GM19099 (cell line): ENCODE measurements around the gene TNFRSF12A.

Experiments
- POLR2A ChIP-seq: IDR thresholded peaks from 3 replicates; pipeline ENCODE4 v1.6.1; 2011; ENCODE audit warnings: low read depth; ENCODE audit not compliant: insufficient read length; ENCODE audit errors: extremely low read depth

Gene TNFRSF12A

DNA sequence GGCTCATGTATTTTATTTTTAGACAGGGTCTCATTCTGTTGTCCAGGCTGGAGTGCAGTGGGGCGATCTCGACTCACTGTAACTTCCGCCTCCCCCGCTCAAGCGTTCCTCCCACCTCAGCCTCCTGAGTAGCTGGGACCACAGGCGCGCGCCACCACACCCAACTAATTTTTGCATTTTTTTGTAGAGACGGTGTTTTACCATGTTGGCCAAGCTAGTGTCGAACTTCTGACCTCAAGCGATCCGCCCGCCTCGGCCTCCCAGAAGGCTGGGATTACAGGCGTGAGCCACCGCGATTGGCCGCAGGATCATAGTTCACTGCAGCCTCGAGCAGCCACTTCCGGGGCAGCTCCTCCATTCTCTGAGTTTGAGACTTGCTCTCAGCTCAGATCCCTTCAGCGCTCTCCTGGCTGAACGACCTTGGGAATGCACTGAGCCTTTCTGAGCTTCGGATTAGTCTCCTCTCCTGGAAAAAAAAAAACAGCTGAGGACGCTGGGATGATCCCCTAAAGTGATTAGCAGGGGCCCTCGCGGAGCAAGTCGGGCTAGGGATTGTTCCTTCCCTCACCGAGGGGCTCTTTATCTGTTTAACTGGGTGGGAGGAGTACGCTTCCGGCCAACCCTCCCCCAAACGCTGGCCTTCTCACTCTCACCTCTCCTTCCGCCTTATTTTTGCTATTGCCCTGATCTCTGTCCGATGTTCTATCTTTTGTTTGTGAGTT, 38.8 kb upstream of the TNFRSF12A start:
- TF ChIP-seq POLR2A, result no peak

DNA sequence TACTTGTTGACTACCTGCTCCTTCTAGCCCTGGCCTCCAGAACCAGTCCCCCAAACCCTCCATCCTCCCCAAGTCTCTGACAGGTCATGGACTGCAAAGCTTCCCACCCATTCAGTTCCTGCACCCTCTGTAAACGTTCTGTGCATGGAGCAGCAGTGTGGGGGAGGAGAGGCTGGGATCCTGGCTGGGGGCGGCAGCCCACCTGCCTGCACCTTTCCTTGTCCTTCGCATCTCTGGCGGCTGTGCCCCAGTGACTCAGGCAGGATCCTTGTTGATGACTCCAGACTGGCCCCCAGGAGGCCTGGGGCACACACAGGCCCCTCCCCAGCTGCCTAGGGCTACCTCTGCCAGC, 38.3 kb upstream of the TNFRSF12A start:
- no peak for TF ChIP-seq POLR2A

DNA sequence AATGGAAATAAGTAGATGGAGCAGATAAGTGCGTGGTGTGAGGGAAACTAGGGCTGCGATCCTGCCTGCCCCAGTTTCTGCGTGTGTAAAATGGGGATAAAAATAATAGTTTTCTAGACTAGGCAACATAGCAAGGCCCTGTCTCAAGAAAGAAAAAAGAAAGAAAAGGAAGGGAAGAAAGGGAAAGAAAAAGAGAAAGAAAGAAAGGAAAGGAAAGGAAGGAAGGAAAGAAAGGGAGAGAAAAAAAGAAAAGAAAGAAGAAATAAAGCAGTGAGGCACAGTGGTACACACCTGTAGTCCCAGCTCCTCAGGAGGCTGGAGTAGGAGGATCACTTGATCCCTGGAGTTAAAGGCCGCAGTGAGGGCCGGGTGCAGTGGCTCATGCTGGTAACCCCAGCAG, 37.8 kb upstream of the TNFRSF12A start:
- TF ChIP-seq POLR2A, result no peak

DNA sequence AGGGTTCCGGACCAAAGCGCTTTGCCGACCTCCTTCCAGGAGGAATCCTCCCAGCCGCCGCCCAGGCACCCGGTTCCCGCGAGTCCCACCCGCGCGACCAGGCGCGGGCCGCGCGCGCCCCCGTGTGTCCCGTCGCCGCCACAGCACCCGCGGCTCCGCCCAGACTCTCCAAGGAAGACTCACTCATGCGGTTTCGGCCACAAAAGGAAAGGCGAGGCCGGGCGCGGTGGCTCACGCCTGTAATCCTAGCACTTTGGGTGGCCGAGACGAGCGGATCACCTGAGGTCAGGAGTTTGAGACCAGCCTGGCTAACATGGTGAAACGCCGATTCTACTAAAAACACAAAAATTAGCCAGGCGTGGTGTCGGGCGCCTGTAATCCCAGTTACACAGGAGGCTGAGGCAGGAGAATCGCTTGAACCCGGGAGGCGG, 36.4 kb upstream of the TNFRSF12A start:
- peak; percentile 42 for TF ChIP-seq POLR2A

DNA sequence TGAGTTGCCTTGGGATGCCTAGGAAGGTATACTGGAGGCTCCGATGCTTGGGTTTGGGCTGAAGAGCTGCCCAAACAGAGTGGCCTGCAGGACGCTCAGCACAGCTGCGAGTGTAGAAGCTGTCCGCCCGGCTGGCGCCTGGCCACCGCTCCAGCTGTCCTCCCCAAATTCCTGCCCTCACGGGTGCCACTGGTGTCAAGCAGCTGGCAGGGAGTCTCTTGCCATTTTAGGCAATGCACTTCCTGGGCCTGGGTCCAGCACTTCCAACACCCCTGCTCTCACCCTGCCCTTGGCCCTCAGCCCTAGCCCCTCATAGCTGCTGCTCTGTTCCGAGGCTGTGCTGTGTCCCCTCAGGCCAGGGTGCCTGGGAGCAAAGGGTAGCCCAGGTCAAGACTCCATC, 34.7 kb upstream of the TNFRSF12A start:
- no peak for TF ChIP-seq POLR2A

DNA sequence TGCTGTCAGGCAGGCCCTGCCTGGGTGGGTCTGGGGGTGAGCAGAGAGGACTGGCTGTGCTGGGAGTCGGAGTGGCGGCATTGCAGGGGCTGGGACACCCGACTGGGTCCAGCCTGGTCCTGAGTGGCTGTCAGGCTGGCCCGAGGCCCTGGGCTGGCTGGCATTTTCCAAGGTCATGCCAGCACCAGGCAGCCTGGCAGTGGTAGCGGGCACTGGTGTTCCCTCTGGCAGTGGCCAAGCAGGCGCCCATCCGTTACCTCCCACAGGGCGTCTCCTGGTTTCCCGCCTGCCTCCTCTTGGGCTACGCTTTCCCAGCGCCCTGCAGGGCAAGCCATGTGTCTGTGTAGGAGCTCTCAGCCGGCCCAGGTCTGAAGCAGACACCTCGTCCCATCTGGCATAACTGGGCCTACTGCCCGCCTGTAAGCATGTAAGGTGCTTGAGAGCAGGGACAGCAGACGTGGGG, 34.2 kb upstream of the TNFRSF12A start:
- TF ChIP-seq POLR2A, result no peak

DNA sequence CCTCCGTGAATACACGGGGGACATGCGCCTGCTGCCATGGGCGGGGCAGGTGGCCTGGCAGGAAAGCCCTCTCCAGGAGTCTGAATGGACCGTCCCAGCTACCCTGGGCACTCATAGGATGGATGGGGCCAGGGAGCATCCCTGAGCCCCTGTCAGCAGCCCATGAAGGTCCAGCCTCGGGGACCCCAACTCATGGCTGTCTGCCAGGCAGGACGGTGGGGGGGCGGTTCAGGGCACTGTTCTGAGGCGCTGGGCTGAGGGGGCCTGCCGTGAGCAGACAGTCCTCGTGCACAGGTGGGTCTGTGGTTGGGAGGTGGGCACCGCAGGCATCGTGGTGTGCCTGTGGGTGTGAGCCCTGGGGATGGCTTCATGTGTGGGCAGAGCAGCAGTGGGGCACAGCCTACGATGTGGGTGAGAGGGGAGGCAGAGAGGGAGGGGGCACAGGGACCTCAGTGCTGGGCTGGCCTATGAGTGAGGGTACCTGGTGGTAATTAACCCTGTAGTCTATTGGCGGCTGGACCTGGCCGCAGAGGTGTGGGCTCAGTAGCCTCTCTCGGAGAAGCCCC, 33.5 kb upstream of the TNFRSF12A start:
- no peak for TF ChIP-seq POLR2A

DNA sequence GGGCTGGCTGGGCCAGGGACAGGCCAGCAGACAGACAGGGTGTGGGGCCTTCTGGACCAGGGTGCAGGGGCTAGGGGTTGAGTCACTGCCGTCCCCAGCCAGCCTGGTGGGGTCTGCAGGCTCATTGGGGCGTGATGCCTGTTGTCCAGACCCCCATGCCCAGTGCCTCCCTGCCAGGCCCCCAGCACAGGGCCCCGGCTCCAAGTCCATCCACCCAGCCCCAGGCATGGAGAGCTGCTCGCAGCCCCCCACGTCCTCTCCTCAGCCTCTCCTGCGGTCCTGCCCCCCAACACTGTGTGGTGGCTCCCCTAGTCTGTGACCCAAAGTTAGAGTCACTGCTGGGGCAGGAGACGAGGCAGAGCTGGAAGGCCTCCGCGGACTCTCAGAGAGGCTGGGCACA, 32.9 kb upstream of the TNFRSF12A start:
- no peak for TF ChIP-seq POLR2A

DNA sequence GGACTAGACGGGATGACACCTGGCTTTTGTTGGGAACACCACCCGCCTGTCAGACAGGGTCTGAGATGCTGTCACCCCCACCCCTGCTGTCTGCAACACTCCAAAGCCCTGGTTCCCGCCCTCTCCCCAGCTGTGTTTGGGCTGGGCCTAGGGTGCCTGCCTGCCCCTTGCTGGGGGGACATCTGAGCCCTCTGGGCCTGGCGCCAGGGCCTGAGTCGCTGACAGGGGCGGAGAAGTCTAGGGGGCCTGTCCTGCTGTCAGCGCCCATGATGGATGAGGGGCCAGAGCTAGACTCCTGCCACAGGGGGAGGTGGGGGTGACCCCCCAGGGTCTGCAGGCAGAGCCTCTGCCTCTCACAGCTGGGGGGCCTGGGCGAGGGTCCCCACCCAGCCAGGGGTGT, 32.3 kb upstream of the TNFRSF12A start:
- TF ChIP-seq POLR2A, result no peak

DNA sequence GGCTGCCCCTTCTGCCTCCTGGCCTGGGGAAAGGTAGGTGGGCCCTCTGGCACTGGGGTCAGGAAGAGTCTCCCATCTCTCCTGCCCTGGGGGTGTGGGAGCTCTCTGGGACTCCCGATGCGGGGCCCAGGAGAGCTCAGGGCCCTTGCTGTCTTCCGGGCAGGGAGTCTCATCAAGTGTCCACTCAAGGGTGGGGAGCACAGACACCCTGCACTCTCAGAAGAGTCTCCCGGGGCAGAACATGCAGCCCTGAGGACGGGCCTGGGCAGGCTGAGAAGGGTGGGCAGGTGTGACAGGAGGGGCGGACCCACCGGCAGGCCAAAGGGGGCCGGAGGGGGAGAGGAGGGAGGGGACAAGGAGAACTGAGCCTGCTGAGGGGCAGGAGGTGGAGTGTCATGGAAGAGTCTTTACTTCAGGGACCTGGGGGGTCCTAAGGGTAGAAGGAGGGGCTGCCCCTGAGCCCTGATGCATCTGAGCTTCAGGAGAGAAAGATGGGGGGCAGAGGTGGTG, 31.5 kb upstream of the TNFRSF12A start:
- no peak for TF ChIP-seq POLR2A

DNA sequence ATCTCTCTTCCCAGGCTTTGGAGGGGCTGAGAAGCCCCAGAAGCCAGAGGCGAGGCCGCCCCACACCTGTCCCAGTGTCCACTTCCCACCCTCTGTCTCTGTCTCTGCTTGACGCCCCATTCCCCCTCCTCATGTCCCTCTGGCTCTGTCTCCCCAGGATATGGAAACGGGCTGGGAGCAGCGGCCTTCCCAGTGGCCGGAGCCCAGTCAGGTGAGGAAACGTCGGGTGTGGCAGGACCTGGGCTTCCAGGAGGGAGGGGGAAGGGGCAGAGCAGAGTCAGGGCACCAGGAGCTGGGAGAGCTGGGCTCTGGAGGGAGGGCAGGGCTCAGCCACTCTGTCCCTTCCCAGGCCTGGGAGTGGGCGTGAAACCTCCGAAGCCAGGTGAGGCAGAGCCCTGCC, 29.3 kb upstream of the TNFRSF12A start:
- TF ChIP-seq POLR2A, result no peak

DNA sequence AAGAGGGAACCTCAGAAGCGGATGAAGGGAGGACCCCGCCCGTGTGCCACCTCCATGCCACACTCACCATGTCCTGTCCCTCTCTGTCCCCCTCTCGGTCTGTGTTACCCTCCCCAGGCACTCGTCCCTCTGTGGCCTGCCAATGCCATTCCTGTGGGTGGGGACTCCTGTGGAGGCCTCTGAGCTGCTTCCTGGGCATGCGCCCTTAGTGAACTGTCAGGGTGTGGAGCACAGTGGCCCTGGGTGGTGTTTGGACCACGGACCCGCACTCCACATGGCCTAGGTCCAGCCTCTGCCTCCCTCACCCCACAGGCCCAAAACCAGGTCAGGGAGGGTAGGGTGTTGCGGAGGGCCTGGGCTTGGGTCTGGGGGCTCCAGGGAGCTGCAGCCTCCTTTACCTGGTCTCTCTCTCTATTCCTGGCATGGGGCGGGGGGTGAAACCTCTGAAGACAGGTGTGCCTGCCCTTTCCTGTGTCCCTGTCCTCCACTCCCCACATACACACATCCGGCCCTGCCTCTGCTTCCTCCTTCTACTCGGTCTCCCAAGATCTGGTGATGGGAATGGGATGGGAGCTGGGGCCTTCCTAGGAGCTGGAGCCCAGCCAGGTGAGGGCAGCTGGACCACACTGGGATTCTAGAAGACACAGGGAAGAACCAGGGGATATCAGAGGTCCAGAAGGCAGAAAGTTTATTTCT, 28.5 kb upstream of the TNFRSF12A start:
- TF ChIP-seq POLR2A, result no peak

DNA sequence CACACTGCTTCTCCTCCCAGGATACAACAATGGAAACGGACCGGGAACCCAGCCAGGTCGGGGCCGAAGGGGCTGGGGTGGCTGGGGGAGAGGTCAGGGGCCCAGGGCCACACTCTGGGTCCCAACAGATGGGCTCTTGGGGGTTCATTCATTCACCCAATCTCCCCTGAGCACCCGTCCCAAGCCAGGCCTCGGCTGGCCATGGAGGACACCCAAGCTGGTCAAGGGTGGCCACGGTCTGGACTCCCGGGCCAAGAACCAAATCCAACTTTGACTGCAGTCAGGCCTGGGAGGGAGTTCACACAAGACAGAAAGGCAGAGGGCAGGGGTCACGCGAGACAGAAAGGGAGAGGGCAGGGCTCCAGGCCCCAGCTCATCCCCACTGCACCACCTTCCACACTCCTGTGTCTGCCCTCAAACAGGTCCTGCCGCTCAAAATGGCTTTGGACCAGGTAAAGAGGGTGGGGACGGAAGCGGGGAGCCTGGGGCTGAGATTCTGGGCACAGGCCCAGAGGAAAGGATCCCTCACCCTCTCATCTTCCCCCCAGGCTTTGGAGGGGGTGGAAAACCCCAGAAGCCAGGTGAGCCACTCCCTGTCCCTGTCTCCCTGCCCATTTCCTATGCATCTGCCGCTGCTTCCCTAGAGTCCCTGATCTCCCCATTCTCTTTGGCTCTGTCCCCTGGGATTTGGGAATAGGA, 27.6 kb upstream of the TNFRSF12A start:
- no peak for TF ChIP-seq POLR2A

DNA sequence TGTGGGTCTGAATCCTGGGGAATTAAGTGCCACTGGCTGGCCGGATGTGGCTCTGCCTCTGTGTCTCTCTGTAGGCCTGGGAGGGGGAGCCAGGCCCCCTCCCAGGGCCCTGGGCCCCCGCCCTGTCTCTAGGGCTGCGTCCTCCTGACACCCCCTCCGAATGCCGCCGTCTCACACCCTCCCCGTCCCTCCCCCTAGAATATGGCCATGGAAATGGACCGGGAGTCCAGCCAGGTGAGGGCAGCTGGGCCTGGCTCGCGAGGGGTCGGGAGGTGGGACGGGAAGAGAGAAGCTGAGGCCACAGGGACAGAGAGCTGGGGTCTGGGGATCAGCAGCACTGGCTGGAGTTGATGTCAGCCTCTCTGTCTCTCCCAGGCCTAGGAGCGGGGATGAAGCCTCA, 23.9 kb upstream of the TNFRSF12A start:
- TF ChIP-seq POLR2A, result no peak

DNA sequence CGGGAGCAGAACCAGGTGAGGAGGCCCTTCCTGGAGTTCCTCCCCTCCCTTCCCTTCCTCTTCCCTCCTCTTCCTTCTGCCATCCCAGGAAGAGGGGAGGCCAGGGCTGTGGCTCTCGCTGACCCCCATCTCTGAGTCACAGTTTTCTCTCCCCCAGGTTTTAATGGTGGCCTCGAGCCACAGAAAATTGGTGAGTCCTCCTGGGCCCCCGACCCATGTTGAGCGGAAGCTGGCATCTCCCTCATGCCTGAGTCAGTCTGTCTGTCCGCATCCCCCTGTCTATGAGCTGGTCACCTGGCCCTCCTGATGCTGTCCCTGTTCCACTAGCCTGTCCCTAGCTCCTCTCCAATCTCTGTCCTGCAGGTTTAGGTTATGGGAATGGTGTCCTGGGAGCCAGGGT, 20.2 kb upstream of the TNFRSF12A start:
- no peak for TF ChIP-seq POLR2A

DNA sequence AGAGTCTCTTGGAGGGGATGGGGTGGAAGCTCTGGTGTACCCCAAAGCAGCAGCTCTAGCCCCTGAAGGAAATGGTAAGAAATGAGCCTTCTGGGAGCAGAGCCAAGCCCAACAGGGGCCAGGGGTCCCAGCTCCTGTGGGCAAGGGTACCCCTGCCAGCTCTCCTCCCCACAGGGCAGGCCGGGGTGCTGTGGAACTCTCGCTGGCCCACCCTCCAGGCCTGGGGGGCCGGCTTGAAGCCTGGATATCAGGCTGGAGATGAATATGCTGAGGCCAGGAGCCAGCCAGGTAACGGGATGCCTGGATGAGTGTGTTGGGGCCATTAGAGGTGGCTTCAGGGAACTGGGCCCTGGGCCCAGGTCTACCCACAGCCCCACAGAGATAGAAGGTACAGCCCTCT, 19.6 kb upstream of the TNFRSF12A start:
- TF ChIP-seq POLR2A, result no peak

DNA sequence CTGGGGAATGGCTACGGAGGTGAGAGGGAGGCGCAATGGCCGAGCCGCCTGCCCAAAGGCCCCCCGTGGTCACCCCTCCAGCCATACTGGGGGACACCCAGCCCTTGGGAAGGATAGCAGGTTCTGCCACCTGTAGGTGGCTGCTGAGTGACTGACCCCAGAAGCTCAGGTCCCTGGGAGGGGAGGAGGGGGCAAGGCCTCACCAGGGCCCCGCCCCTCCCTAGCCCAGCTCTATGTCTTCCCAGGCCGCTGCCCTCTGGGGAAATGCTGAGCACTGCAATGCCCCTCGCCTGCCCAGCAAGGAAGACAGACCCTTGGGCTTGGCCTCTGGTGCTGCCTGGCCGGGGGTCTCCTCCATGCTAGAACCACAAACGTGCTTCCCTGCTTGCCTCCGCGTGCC, 18.9 kb upstream of the TNFRSF12A start:
- TF ChIP-seq POLR2A, result no peak
